Activated CD4-positive, alpha-beta T cell treated with anti-CD3 and anti-CD28 coated beads, Interleukin-2, Interleukin-6, amounts not matched to agents 100 ng/mL and 50 ng/mL, durations not matched to agents 16 hours and 8 hours (primary cell): ENCODE data around the gene ELAVL3.
A peak's percentile ranks its signal among the peaks of the same experiment; 100 is the strongest.
"Not testable (repeated sequence)": the region's sequence is repeated elsewhere in the genome, so short reads cannot be mapped to it uniquely, and the experiment has no call there.

Experiments used
- DNase-seq: peaks from one replicate; pipeline ENCODE4 v3.0.0-alpha.2; 2020

Gene ELAVL3

GRCh38 chr19:11458236-11458900 is 22.5 kb downstream of the ELAVL3 start:
- no peak for DNase-seq

DNA sequence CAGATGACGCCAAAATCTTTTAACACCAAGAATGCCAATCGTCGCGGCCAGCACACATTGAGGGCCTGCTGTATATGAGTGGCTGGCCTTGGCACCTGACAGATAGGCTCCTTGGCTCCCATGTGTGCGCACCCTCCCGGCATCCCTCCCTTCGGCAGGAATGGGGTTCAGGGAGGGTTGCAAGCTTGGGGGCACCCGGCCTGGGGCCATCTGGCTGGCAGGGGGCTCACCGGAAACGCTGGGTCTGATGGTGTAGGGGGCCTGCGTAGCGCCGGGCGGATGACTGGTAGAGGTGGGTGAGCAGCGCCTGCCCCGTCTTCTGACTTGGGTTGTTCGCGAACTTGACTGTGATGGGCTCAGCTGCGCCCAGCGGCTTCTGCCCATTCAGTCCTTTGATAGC is 23.0 kb downstream of the ELAVL3 start:
- DNase-seq = no peak

- DNase-seq = no peak
These were observed 23.7 kb downstream of the ELAVL3 start for GRCh38 chr19:11457115-11457514.

DNA sequence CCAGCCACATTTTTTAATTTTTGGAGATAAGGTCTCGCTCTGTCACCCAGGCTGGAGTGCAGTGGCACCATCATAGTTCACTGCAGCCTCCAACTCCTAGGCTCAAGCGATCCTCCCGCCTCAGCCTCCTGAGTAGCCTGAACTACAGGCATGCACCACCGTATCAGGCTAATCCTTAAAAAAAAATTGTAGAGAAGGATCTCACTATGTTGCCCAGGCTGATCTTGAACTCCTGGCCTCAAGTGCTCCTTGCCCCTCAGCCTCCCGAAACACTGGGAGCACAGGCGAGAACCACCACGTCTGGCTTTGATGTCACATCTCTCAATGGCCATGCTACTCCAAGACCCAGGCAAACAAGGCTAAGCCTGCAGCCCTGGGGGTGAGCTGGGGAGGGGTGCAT is 24.2 kb downstream of the ELAVL3 start:
- DNase-seq = no peak

DNA sequence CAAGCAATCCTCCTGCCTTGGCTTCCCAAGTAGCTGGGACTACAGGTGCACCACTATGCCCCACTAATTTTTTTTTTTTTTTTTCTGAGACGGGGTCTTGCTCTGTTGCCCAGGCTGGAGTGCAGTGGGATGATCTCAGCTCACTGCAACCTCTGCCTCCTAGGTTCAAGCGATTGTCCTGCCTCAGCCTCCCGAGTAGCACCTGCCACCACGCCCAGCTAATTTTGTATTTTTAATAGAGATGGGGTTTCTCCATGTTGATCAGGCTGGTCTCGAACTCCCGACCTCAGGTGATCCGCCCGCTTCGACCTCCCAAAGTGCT is 25.7 kb downstream of the ELAVL3 start:
- not testable (repeated sequence) for DNase-seq

DNA sequence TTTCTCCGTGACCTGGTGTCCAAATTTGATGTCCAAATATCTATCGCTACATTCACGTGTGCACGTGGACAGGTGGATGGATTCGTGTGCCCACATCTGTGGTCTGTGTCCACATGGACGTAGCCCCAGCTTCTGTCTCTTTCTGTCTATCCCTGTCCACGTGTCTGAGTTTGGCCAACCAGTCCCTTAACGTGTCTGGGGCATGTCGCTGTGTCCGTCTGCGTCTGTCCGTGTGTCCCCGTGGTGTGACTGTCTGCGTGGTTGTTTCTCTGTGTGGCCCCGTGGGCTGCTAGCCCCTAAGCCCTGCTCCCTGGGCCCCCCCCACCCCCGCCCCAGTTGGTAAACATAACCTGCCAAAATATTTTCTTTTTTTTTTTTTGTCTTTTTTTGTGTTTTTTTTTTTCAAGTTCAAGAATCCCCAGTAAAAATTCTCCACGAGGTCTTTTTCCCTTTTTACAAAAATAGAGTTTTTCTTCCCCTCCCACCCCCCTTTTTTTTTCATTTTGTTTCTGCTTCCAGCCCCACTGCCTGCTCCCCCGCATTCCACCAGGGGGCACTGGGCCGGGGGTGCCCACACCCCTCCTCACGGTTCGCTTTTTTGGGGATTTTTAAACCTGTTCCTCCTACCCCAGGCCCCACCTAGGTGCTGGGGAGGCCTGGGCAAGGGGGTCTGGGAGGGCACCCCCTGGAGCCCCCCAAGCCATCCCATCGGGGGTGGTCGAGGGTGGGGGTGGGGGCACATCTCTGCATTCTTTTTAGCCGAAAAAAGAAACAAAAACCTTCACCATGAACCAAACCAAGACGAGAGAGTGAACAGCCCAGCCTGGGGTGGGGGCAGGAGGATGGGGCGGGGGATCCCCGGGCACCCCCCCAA is 27.1 kb downstream of the ELAVL3 start:
- DNase-seq = peak; percentile 25

GRCh38 chr19:11452620-11453310 is 28.1 kb downstream of the ELAVL3 start:
- no peak for DNase-seq

DNA sequence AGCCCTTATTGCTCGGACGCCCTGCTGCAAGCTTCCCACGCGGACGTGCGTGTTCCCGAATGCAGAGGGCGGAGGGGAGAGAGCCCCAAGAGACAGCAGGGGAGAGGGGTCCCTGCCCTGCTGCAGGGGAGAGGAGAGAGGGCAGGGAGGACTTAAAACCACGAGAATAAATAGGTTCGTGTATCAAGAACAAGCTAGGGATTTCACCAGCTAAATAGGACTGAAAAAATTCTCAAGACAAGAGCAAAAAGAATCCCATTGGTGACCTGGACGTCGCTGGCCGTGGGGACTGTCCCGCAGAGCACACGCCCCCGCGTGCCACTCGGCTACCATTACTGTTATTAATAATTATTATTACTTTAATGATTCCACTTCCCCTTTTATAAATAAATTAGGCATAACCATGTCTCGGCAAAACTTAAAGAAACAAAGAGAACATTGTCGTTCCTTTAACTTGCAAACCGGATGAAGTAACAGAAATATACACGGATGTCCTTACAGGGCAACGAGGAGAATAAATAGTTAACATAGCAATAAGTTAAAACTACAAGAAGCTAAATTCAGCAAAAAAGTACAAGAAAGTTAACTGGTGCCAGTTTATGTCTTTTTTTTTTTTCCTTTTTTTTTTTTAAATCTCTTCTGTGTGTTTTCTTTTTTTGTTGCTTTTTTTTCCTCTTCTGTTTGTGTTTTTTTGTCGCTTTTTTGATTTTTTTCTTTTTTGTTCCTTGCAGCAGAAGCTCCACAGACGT is 28.8 kb downstream of the ELAVL3 start:
- no peak for DNase-seq

DNA sequence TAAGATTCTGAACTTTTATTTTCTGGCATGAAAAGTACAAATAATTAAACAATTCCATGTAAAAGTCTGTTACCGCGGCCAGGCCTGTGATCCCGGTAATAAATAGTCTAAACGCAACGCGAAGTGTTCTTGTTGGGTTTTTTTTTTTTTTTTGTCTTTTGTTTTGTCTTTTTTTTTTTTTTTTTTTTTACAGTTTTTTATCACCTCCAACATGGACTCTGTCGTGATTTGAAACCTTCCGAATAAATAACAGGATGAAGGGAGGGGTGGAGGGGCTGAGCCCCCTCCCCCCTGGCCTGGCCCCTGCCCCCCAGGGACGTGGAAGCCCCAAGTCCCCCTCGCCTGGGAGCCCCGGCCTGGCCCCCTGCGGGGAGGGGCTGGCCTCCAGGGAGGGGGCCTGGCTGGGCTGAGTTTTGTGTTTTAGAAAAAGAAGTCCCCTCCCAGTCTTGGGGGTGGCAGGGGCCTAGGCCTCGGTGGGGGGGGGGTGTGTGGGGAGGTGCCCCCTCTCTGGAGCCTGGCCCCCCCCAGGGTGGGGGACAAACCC is 29.4 kb downstream of the ELAVL3 start:
- no peak for DNase-seq

- DNase-seq = no peak
These were observed 30.1 kb downstream of the ELAVL3 start for GRCh38 chr19:11450570-11451326.

DNA sequence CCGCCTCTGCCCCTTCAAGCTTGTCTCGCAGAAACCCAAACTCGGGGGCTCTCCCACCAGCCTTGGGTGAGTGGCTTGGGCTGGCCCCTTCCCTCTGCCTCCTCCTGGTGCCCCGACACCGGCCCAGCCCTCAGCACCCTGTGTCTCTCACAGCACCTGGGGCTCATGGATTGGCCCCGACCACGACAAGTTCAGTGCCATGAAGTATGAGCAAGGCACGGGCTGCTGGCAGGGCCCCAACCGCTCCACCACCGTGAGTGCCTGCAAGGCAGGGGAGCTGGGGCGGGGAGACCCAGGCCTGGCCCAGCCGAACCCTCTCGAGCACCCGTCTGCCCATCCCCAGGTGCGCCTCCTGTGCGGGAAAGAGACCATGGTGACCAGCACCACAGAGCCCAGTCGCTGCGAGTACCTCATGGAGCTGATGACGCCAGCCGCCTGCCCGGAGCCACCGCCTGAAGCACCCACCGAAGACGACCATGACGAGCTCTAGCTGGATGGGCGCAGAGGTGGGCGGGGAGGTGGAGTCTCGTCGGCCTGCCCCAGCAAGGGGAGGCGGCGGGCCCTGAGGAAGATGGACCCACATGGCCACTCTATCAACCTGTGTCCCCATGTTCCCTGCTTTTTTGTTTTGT is 31.8 kb downstream of the ELAVL3 start:
- DNase-seq = no peak

DNA sequence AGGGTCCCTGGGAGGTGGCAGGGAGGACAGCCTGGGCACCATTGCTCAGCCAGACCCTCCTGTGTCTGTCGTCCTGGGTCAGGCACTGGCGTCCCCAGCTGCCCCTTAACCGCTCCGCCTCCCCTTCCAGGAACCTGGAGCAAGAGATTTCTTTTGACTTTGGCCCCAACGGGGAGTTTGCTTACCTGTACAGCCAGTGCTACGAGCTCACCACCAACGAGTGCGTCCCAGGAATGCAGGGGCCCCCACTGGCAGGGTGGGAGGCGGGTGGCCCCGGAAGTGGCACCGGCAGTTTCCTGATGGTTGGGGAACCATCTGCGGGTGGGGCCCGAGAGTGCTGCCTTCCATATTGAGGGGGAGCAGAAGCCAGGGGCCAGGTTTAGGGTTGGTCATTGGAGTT is 32.4 kb downstream of the ELAVL3 start:
- DNase-seq = no peak

- no peak for DNase-seq
These were observed 33.2 kb downstream of the ELAVL3 start for GRCh38 chr19:11447347-11448262.

DNA sequence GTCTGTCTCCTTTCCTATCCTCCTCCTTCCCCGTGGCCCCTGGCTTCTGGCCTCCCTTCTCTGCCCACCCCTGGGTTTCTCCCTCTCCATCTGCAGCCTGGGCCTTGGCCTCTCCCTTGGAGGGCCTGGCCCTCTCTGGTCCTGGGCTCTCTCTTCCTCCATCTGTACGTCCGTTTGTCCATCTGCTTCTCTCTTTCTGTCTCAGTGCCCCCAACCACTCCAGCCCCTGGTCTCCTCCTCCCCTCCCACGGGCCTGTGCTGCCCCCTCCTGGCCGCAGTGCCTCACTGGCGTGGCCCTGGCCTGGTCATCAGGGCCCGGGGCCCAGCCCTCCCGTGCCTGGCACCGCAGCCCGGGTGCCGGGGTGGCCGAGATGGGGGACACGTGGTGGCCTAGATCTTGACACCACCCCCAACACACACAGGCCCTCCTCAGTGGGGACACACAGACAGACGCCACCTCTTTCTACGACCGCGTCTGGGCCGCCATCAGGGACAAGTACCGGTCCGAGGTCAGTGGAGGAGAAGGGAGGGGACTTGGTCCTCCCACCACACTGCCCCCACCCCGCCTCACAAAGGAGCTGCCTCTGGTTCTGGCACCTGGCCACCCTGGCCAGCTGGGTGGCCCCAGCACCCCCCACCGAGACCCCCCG is 34.1 kb downstream of the ELAVL3 start:
- peak; percentile 47 for DNase-seq

DNA sequence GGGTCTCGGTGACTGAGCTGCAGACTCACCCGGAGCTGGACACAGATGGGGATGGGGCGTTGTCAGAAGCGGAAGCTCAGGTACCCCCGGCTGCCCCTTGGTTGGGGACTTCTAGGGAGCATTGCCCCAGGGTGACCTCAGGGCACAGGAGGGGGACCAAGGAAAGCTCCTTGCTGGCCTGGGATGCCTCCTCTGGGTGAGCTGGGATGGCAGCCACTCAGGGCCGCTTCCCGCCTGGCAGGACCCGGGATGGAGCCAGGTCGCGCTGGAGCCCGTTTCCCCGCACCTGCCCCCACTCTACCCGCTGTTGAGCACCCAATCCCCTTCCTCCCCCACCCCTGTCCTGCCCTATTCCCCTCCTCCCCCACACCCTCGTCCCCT is 34.6 kb downstream of the ELAVL3 start:
- DNase-seq = no peak

GRCh38 chr19:11445141-11445540 is 35.7 kb downstream of the ELAVL3 start:
- no peak for DNase-seq

GRCh38 chr19:11444059-11444458 is 36.8 kb downstream of the ELAVL3 start:
- DNase-seq = no peak

- no peak for DNase-seq
These were observed 42.9 kb downstream of the ELAVL3 start for GRCh38 chr19:11437955-11438354.

DNA sequence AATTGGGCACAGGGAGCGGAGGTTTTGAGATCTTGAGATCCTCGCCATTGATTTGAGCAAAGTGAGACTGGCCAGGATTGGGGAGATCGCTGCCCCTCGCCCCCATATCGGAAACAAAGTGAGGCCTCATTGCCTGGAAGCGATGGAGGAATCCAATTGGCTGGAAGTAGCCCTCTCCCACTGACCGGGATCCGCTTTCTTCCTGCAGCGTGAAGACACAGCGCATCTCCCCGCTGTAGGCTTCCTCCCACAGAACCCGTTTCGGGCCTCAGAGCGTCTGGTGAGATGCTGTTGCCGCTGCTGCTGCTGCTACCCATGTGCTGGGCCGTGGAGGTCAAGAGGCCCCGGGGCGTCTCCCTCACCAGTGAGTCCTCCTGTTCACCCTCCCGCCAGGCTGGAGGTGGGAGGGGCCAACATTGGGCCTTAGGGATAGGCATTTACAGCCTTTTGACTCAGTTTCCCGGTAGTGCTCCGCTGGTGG is 45.0 kb downstream of the ELAVL3 start:
- peak; percentile 21 for DNase-seq
